SK-N-SH (cell line): ENCODE measurements around the gene LRRC1. TPM values are rescaled to one million over a fixed set of nuclear protein-coding genes. Genes with fewer than 3 reads are reported as not detected.

Source experiments
- CTCF ChIA-PET: fragments of 300-600, 350-600 bp; formaldehyde crosslinking; extraction: SDS; loops from one replicate; lab custom pipeline; 2021; lab: Yijun Ruan, JAX
- POLR2A ChIA-PET: fragments of 350-600 bp; sonication (Branson Sonifier 250); formaldehyde crosslinking; extraction: SDS; loops from one replicate; lab custom pipeline; 2020; ENCODE audit warnings: antibody characterized with exemption, inconsistent platforms; lab: Yijun Ruan, JAX
- DNase-seq: peaks from one replicate; pipeline ENCODE4 v3.0.0; 2012
- H2AFZ ChIP-seq: fragments of 200-600 bp; sonication (generic); 2 replicates; pipeline ENCODE4 v1.8.1; 2016; ENCODE audit warnings: antibody characterized with exemption, mild to moderate bottlenecking, low read depth
- H3F3A ChIP-seq: fragments of 200-600 bp; sonication (generic); replicated peaks from 2 replicates; pipeline ENCODE3; 2016; ENCODE audit warnings: antibody characterized with exemption, mild to moderate bottlenecking; ENCODE audit not compliant: insufficient read depth
- H3K27ac ChIP-seq, 2 experiments: fragments of 200-500 bp in 1 of 2; fragments of 200-600 bp in 1 of 2; sonication (Bioruptor generic) in 1 of 2; sonication (generic), shearing (Covaris generic) in 1 of 2; 2 replicates each; pipeline versions ENCODE4 v1.5.1 to v1.6.1; 2014 to 2016; ENCODE audit warnings: low read depth in 2 of 2, inconsistent platforms in 1 of 2, low read length in 1 of 2, mild to moderate bottlenecking in 1 of 2, mixed read lengths in 1 of 2
- H3K27me3 ChIP-seq: fragments of 200-600 bp; sonication (generic), shearing (Covaris generic); 2 replicates; pipeline ENCODE4 v1.6.1; 2016; ENCODE audit warnings: mixed run types; ENCODE audit not compliant: insufficient read depth
- H3K36me3 ChIP-seq, 2 experiments: fragments of 200-500 bp in 1 of 2; fragments of 200-600 bp in 1 of 2; sonication (Bioruptor generic) in 1 of 2; sonication (generic) in 1 of 2; replicated peaks in 1 of 2; 2 replicates each; pipeline versions ENCODE3 to v1.5.1; 2014 to 2016; ENCODE audit warnings: low read length in 1 of 2, mild to moderate bottlenecking in 1 of 2; ENCODE audit not compliant: insufficient read depth in 2 of 2, control insufficient read depth in 1 of 2
- H3K4me1 ChIP-seq, 2 experiments: fragments of 200-500 bp in 1 of 2; fragments of 200-600 bp in 1 of 2; sonication (Bioruptor generic) in 1 of 2; sonication (generic), shearing (Covaris generic) in 1 of 2; 2 replicates each; pipeline versions ENCODE4 v1.5.1 to v1.6.1; 2014 to 2016; ENCODE audit warnings: low read depth in 1 of 2, low read length in 1 of 2, mixed run types in 1 of 2; ENCODE audit not compliant: insufficient read depth in 2 of 2, control insufficient read depth in 1 of 2
- H3K4me2 ChIP-seq: fragments of 200-600 bp; sonication (generic), shearing (Covaris generic); 2 replicates; pipeline ENCODE4 v1.6.1; 2017; ENCODE audit warnings: mixed run types
- H3K4me3 ChIP-seq, 2 experiments: fragments of 200-500 bp in 1 of 2; fragments of 200-600 bp in 1 of 2; sonication (Bioruptor generic) in 1 of 2; sonication (generic), shearing (Covaris generic) in 1 of 2; 2 replicates each; pipeline versions ENCODE4 v1.5.1 to v1.8.1; 2014 to 2016; ENCODE audit warnings: low read depth in 2 of 2, inconsistent platforms in 1 of 2, low read length in 1 of 2, mild to moderate bottlenecking in 1 of 2, mixed read lengths in 1 of 2, moderate library complexity in 1 of 2
- H3K79me2 ChIP-seq: fragments of 200-600 bp; sonication (generic); 2 replicates; pipeline ENCODE4 v1.8.1; 2017; ENCODE audit warnings: mild to moderate bottlenecking; ENCODE audit not compliant: insufficient read depth
- H3K9ac ChIP-seq: fragments of 200-600 bp; sonication (generic); 2 replicates; pipeline ENCODE4 v1.6.1; 2017; ENCODE audit warnings: mixed run types
- H3K9me2 ChIP-seq: fragments of 200-600 bp; sonication (generic); 2 replicates; pipeline ENCODE4 v1.6.1; 2017; ENCODE audit warnings: mixed run types
- H3K9me3 ChIP-seq: fragments of 200-600 bp; sonication (generic); 2 replicates; pipeline ENCODE4 v1.6.1; 2017; ENCODE audit warnings: mixed run types, mild to moderate bottlenecking, moderate library complexity
- H4K20me1 ChIP-seq: fragments of 200-600 bp; sonication (generic); 2 replicates; pipeline ENCODE4 v1.6.1; 2017; ENCODE audit warnings: mild to moderate bottlenecking, mixed run types; ENCODE audit not compliant: insufficient read depth
- CTCF ChIP-seq: fragments of 200-600 bp; sonication (generic); IDR thresholded peaks from 2 replicates; pipeline ENCODE4 v1.6.1; 2017; ENCODE audit warnings: antibody characterized with exemption, mild to moderate bottlenecking, moderate library complexity
- ELF1 ChIP-seq: IDR thresholded peaks from 2 replicates; pipeline ENCODE4 v1.4.0; 2012
- FOXJ3 ChIP-seq: sonication (generic); formaldehyde crosslinking; IDR thresholded peaks from 2 replicates; pipeline ENCODE4 v1.5.1; 2020; ENCODE audit warnings: mild to moderate bottlenecking, missing genetic modification reagents
- GABPA ChIP-seq: IDR thresholded peaks from 2 replicates; pipeline ENCODE4 v1.4.0; 2012; ENCODE audit warnings: low read depth, mild to moderate bottlenecking
- GATA2 ChIP-seq: sonication (generic); formaldehyde crosslinking; IDR thresholded peaks from 2 replicates; pipeline ENCODE4 v1.5.0; 2020; ENCODE audit warnings: mild to moderate bottlenecking, missing genetic modification reagents
- IRF3 ChIP-seq: fragments of 150-350 bp; IDR thresholded peaks from 2 replicates; pipeline ENCODE4 v1.6.1; 2016; ENCODE audit warnings: mild to moderate bottlenecking, low read depth, low read length
- JUND ChIP-seq: IDR thresholded peaks from 2 replicates; pipeline ENCODE4 v1.4.0; 2012
- MAX ChIP-seq: IDR thresholded peaks from 2 replicates; pipeline ENCODE4 v1.4.0; 2012; ENCODE audit warnings: low read depth
- MEF2A ChIP-seq: IDR thresholded peaks from 2 replicates; pipeline ENCODE4 v1.4.0; 2012; ENCODE audit warnings: low read depth, borderline replicate concordance
- MXI1 ChIP-seq: IDR thresholded peaks from 2 replicates; pipeline ENCODE4 v1.6.1; 2012; ENCODE audit warnings: mild to moderate bottlenecking, low read depth, low read length, improper control_type of control experiment
- NRF1 ChIP-seq: IDR thresholded peaks from 2 replicates; pipeline ENCODE4 v1.6.1; 2012; ENCODE audit warnings: low read depth, mild to moderate bottlenecking, low read length
- RAD21 ChIP-seq: IDR thresholded peaks from 2 replicates; pipeline ENCODE4 v1.6.1; 2012; ENCODE audit warnings: mild to moderate bottlenecking, low read length
- RXRA ChIP-seq: IDR thresholded peaks from 2 replicates; pipeline ENCODE4 v1.4.0; 2012; ENCODE audit warnings: low read depth, mild to moderate bottlenecking, borderline replicate concordance
- SIN3A ChIP-seq: IDR thresholded peaks from 2 replicates; pipeline ENCODE4 v1.6.1; 2012; ENCODE audit warnings: low read depth, mild to moderate bottlenecking, low read length, moderate library complexity, borderline replicate concordance
- TCF12 ChIP-seq: IDR thresholded peaks from 2 replicates; pipeline ENCODE4 v1.4.0; 2012
- TEAD4 ChIP-seq: IDR thresholded peaks from 2 replicates; pipeline ENCODE4 v1.4.0; 2012; ENCODE audit warnings: mild to moderate bottlenecking, borderline replicate concordance; ENCODE audit not compliant: insufficient read depth
- USF1 ChIP-seq: IDR thresholded peaks from 2 replicates; pipeline ENCODE4 v1.4.0; 2012; ENCODE audit warnings: low read depth, borderline replicate concordance
- ZBTB33 ChIP-seq: IDR thresholded peaks from 2 replicates; pipeline ENCODE4 v1.4.0; 2012; ENCODE audit warnings: low read depth, borderline replicate concordance
- WGBS: methylation state at CpG from one replicate; pipeline ENCODE4 v1.1.6; 2017; ENCODE audit warnings: low lambda C conversion rate; 5-methylcytosine and 5-hydroxymethylcytosine counted together
- polyA plus RNA-seq, 3 experiments: library from polyadenylated mRNA; depleted of rRNA; stranded (reverse); fragments of >200 nt; gene quantifications; 2 replicates each; pipeline ENCODE4 v1.2.3, GENCODE V29; 2012

The LRRC1 gene
- polyA plus RNA-seq, 1 of the 3 experiments (the other 2 are of a cell fraction): 0.84 TPM

GRCh38 chr6:53851561-53851960, 56.8 kb downstream of the LRRC1 start:
- no peak overlapping the region for H3K4me2 ChIP-seq
- ChIA-PET POLR2A (no interaction called here), CTCF (interaction anchor here (1.3 kb wide), 1 partner anchor 10 kb away, joined by 3 read pairs; no protein-coding TSS in a partner anchor)
- H3K79me2 ChIP-seq: no peaks in the 10 kb centered on the region
- DNase-seq: no peak
- H3K9me2 ChIP-seq: no peaks in the 10 kb centered on the region
- H2AFZ ChIP-seq: no peak overlapping the region
- no peak overlapping the region for H3K9ac ChIP-seq
- H3K27me3 ChIP-seq: no peaks in the 10 kb centered on the region
- H3K27ac ChIP-seq: no peak overlapping the region
- TF ChIP-seq RAD21: no peak
- no peak for TF ChIP-seq JUND
- TF ChIP-seq FOXJ3 (CRISPR knock-in tag): no peak
- no peak for TF ChIP-seq CTCF
- no peaks in the 10 kb centered on the region for H3F3A ChIP-seq
- H3K36me3 ChIP-seq: no peaks in the 10 kb centered on the region
- H3K4me3 ChIP-seq: no peak overlapping the region
- 30% methylated on average over 2 of the region's 2 CpGs for WGBS
- no peaks in the 10 kb centered on the region for H3K9me3 ChIP-seq
- H3K4me1 ChIP-seq: no peaks in the 10 kb centered on the region
- H4K20me1 ChIP-seq: no peaks in the 10 kb centered on the region

- Histone ChIP-seq H3K27me3 (no peaks in the 10 kb centered on the region), H3K9me2 (no peaks in the 10 kb centered on the region), H3K9me3 (no peaks in the 10 kb centered on the region), H3K4me1 (no peaks in the 10 kb centered on the region), H3K79me2 (no peaks in the 10 kb centered on the region), H3K4me2 (no peak overlapping the region), H3K4me3 (no peak overlapping the region), H2AFZ (no peak overlapping the region), H4K20me1 (no peaks in the 10 kb centered on the region), H3F3A (no peaks in the 10 kb centered on the region), H3K27ac (no peak overlapping the region), H3K9ac (no peak overlapping the region), H3K36me3 (no peaks in the 10 kb centered on the region)
- DNase-seq: no peak
- CTCF ChIA-PET: no interaction called here
- TF ChIP-seq TEAD4: no peak
- TF ChIP-seq ELF1: no peak
- TF ChIP-seq IRF3: no peak
- no peak for TF ChIP-seq TCF12
- TF ChIP-seq GABPA: no peak
- no peak for TF ChIP-seq GATA2 (CRISPR knock-in tag)
- TF ChIP-seq SIN3A: no peak
- no peak for TF ChIP-seq MAX
- TF ChIP-seq JUND: no peak
- TF ChIP-seq MEF2A: no peak
- no peak for TF ChIP-seq ZBTB33
- no peak for TF ChIP-seq USF1
- no peak for TF ChIP-seq MXI1
- no peak for TF ChIP-seq NRF1
- TF ChIP-seq RXRA: no peak
- POLR2A ChIA-PET: no interaction called here
- WGBS: 10% methylated on average over 2 of the region's 2 CpGs
These were observed 58.0 kb downstream of the LRRC1 start for GRCh38 chr6:53852805-53853204.
